ENCODE data around the gene SLC35A3. TPM values are rescaled to one million over a fixed set of nuclear protein-coding genes. Genes with fewer than 3 reads are reported as not detected.
A peak's percentile ranks its signal among the peaks of the same experiment; 100 is the strongest.

Gene SLC35A3
- total RNA-seq, 4 donors from 2014 or later = 17.1 to 37.8 (median 23.2) TPM

GRCh38 chr1:99964806-99965205 is 5.0 kb upstream of the SLC35A3 start:
- H3K27ac ChIP-seq = no peak overlapping the region
- H3K4me3 ChIP-seq = no peak overlapping the region
- H3K9me3 ChIP-seq = no peaks in the 10 kb centered on the region
- TF ChIP-seq POLR2AphosphoS5 (IDR thresholded peaks at IDR 0.05) (no peak), POLR2A (IDR thresholded peaks at IDR 0.05) (no peak), EP300 (IDR thresholded peaks at IDR 0.05) (no peak), CTCF (IDR thresholded peaks at IDR 0.05) (no peak)
- H3K4me1 ChIP-seq = peaks cover 0 to 7% (median 0%) of the 10 kb centered on the region in 3 donors
- no peaks in the 10 kb centered on the region for H3K27me3 ChIP-seq
- WGBS, 2 donors (ENCODE audit: low coverage in 1 of 2) = 73 to 84% methylated on average over 3 of the region's 3 CpGs
- no peak for ATAC-seq
- no peaks in the 10 kb centered on the region for H3K36me3 ChIP-seq

- no peak for TF ChIP-seq CTCF (IDR thresholded peaks at IDR 0.05)
- no peak for TF ChIP-seq EP300 (IDR thresholded peaks at IDR 0.05)
- TF ChIP-seq POLR2AphosphoS5 (IDR thresholded peaks at IDR 0.05) = no peak
- TF ChIP-seq POLR2A (IDR thresholded peaks at IDR 0.05) = no peak
- no peak for ATAC-seq
- Histone ChIP-seq H3K4me1 (peaks cover 0 to 12% (median 0%) of the 10 kb centered on the region in 3 donors), H3K9me3 (no peaks in the 10 kb centered on the region), H3K36me3 (no peaks in the 10 kb centered on the region), H3K27ac (no peak overlapping the region), H3K27me3 (no peaks in the 10 kb centered on the region), H3K4me3 (no peak overlapping the region)
- WGBS, 2 donors (ENCODE audit: low coverage in 1 of 2) = 71 to 73% methylated on average over 2 of the region's 2 CpGs
Observed at GRCh38 chr1:99965646-99966375, 4.0 kb upstream of the SLC35A3 start.

GRCh38 chr1:99968214-99968613 is 1.6 kb upstream of the SLC35A3 start:
- Histone ChIP-seq H3K27me3 (no peaks in the 10 kb centered on the region), H3K36me3 (no peaks in the 10 kb centered on the region), H3K4me3 (no peak overlapping the region), H3K4me1 (peaks cover 0 to 30% (median 0%) of the 10 kb centered on the region in 3 donors), H3K27ac (no peak overlapping the region), H3K9me3 (no peaks in the 10 kb centered on the region)
- WGBS, 2 donors (ENCODE audit: low coverage in 1 of 2) = 85 to 100% methylated on average over 1 to 4 of the region's 4 CpGs
- no peak for TF ChIP-seq EP300 (IDR thresholded peaks at IDR 0.05)
- no peak for TF ChIP-seq POLR2A (IDR thresholded peaks at IDR 0.05)
- no peak for TF ChIP-seq POLR2AphosphoS5 (IDR thresholded peaks at IDR 0.05)
- no peak for TF ChIP-seq CTCF (IDR thresholded peaks at IDR 0.05)
- ATAC-seq = no peak

DNA sequence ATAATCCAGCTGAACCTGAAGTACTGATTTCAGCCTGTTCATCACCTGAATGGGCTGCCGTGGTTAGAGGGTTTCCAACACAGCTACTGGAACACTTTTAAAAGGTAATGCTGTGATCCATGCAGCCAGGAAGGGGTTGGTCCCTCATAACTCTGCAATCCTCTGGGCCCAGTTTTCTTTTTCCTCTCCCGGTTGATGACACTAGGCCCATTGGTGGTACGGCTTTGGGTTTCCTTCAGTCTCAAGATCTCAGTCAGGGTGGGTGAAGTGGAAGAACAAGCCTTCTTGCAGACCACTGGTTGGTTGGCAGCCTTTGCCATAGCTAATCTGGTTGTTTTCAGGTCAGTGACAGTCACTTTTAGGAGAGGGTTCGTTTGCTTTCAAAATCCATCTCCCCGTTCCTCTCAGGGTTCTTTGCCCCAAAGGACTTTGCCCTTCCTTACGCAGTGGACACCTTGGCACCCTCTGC is 502 bp upstream of the SLC35A3 start:
- peak overlapping the region in 3 of 4 donors; percentile 76 to 84 (median 79) for H3K27ac ChIP-seq
- peak; percentile 6 for ATAC-seq
- H3K36me3 ChIP-seq = no peaks in the 10 kb centered on the region
- H3K27me3 ChIP-seq = no peaks in the 10 kb centered on the region
- H3K4me3 ChIP-seq = peak overlapping the region; percentile 78 to 82
- peaks cover 0 to 30% (median 0%) of the 10 kb centered on the region in 3 donors for H3K4me1 ChIP-seq
- TF ChIP-seq CTCF (IDR thresholded peaks at IDR 0.05) (no peak), POLR2AphosphoS5 (IDR thresholded peaks at IDR 0.05) (no peak), EP300 (IDR thresholded peaks at IDR 0.05) (no peak), POLR2A (IDR thresholded peaks at IDR 0.05) (no peak)
- WGBS, 2 donors (ENCODE audit: low coverage in 1 of 2) = 41% methylated on average over 2 of the region's 6 CpGs; no CpG with 5 or more reads in 1 of the 2 donors
- no peaks in the 10 kb centered on the region for H3K9me3 ChIP-seq

All from gastroesophageal sphincter (tissue), 4 donors.